ENCODE results near the gene RAPGEF4. TPM values are rescaled to one million over a fixed set of nuclear protein-coding genes. Genes with fewer than 3 reads are reported as not detected.

RAPGEF4 gene
- polyA plus RNA-seq, 3 donors from 2014 or later = not detected

DNA sequence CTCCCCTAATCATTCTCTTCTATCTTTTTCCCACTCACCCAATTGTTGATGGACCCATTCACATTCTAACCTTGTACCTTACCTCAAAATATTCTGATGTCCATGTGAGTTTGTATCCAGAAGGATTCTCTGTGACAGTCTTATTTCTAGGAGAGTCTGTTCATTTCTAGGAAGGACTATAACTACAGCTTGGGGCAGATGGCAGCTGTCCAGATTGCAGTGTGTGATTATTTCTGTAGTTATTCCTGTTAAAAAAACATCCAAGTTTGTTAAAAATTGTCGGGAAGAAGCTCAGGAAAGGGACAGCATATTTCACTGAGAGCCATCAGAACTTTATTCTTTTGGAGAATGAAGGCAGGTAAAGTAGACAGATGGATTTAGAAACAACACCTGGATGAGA lies 142.6 kb downstream of the RAPGEF4 start:
- Mint-ChIP-seq H3K27ac (no peak overlapping the region), H3K27me3 (ENCODE audit: low read depth in 3 of 3) (peaks cover 0 to 12% (median 6%) of the 10 kb centered on the region in 3 donors), H3K4me3 (no peak overlapping the region), H3K36me3 (peaks cover 0 to 4% (median 0%) of the 10 kb centered on the region in 3 donors), H3K9me3 (peaks cover 0 to 9% (median 3%) of the 10 kb centered on the region in 6 donors), H3K4me1 (no peaks in the 10 kb centered on the region)
- DNase-seq = no peak

DNA sequence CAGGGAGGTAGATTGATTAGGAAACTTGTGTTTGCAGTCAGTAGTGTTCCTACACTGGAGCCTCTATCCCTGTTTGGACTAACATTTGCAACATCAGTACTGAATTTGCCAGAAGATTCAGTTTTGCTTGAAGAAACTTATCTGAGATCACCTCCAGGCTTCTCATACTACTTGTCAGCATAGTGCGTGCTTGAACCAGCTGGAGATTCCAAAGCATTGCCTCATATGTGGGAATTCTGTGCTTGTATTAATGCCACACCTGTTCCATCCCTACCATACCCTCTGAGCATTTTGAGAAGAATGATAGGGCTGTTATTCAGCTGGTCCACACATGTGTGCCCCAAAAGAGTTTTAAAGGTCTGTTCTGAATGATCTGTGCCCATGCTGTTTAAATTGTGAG lies 148.7 kb downstream of the RAPGEF4 start:
- Mint-ChIP-seq H3K27ac (no peak overlapping the region), H3K4me3 (no peak overlapping the region), H3K27me3 (ENCODE audit: low read depth in 3 of 3) (peaks cover 0 to 5% (median 2%) of the 10 kb centered on the region in 3 donors), H3K36me3 (no peaks in the 10 kb centered on the region), H3K9me3 (no peaks in the 10 kb centered on the region), H3K4me1 (no peaks in the 10 kb centered on the region)
- DNase-seq = no peak

DNA sequence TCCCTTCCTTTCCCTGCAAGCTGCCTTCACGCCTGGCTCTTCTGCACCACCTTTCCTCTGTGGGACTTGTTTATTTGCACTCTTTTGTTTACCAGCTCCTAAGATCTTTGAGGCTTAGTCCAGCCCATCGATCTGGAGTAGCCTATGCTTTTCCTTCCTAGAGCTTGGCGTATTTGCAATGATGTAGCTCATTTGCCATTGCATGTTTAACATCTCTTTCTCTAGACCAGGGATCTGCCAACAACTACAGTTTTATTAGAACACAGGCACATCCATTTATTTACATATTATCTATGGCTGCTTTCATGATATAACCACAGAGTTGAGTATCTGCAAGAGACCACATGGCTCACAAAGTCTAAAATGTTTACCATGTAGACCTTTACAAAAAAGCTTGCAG lies 150.4 kb downstream of the RAPGEF4 start:
- Mint-ChIP-seq H3K4me1 (no peaks in the 10 kb centered on the region), H3K27ac (no peak overlapping the region), H3K27me3 (ENCODE audit: low read depth in 3 of 3) (peaks cover 0 to 7% (median 2%) of the 10 kb centered on the region in 3 donors), H3K9me3 (no peaks in the 10 kb centered on the region), H3K4me3 (no peak overlapping the region), H3K36me3 (no peaks in the 10 kb centered on the region)
- no peak for DNase-seq

DNA sequence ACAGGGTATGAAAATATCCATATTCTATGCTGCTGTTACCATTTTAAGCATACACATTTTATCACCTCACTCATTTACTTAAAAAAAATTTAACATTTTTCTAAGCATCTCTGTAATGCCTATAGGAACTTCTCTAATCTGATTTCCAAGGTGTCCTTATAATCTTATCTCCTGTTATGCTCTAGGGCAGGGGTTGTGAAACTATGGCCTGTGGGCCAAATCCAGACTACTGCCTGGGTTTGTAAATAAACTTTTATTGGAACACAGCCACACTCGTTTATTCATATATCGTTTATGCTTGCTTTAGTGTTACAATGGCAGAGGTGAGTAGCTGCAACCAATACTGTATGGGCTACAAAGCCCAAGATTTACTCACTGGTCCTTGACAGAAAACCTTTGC lies 151.6 kb downstream of the RAPGEF4 start:
- no peaks in the 10 kb centered on the region for H3K4me1 Mint-ChIP-seq
- no peak overlapping the region for H3K4me3 Mint-ChIP-seq
- no peak overlapping the region for H3K27ac Mint-ChIP-seq
- H3K27me3 Mint-ChIP-seq (ENCODE audit: low read depth in 3 of 3) = peaks cover 0 to 9% (median 2%) of the 10 kb centered on the region in 3 donors
- no peak for DNase-seq
- no peaks in the 10 kb centered on the region for H3K9me3 Mint-ChIP-seq
- H3K36me3 Mint-ChIP-seq = no peaks in the 10 kb centered on the region

DNA sequence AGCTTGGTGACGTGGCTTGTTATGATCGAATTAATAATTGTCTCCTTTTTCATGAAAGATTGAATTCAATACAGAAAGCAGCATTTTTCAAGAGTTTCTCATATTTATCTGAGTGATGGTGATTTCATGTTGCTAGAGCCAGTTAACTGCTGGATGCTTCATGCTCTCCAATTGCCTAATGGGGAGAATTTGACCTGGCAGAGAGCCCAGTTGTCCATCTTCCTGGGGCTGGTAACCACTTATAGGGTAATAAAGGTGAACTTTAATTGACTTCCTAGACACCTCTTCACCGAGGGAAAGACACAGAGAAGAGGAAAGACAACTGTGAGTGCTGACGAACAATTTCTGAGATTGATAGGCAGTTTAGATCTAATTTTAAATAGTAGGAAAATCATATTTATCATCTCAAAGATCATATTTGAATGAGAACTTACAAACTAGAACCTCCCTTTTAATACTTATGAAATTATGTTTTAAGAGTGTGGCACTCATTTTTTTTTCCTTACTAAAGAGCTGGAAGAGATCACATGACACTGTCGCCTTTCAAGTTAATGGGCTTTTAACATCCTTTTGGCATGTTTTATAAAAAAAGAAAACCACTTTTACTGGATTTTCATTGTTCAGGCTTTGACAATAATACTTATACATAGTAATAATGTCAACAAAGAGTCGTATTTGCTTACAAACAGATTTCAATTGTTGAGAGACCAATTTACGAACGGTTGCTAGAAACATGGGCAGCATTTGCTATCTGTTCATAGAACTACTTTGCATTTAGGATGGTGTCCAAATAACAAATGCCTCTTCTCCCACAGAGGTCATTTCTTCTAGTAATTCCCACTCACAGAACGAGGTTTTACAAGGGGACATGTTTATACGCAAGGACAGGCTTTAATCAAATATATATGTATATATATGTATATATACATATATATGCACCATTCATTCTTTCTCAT lies 153.3 kb downstream of the RAPGEF4 start:
- H3K27ac Mint-ChIP-seq = no peak overlapping the region
- H3K4me3 Mint-ChIP-seq = no peak overlapping the region
- no peak for DNase-seq
- H3K9me3 Mint-ChIP-seq = no peaks in the 10 kb centered on the region
- no peaks in the 10 kb centered on the region for H3K36me3 Mint-ChIP-seq
- peaks cover 0 to 10% (median 2%) of the 10 kb centered on the region in 3 donors for H3K27me3 Mint-ChIP-seq (ENCODE audit: low read depth in 3 of 3)
- H3K4me1 Mint-ChIP-seq = no peaks in the 10 kb centered on the region

DNA sequence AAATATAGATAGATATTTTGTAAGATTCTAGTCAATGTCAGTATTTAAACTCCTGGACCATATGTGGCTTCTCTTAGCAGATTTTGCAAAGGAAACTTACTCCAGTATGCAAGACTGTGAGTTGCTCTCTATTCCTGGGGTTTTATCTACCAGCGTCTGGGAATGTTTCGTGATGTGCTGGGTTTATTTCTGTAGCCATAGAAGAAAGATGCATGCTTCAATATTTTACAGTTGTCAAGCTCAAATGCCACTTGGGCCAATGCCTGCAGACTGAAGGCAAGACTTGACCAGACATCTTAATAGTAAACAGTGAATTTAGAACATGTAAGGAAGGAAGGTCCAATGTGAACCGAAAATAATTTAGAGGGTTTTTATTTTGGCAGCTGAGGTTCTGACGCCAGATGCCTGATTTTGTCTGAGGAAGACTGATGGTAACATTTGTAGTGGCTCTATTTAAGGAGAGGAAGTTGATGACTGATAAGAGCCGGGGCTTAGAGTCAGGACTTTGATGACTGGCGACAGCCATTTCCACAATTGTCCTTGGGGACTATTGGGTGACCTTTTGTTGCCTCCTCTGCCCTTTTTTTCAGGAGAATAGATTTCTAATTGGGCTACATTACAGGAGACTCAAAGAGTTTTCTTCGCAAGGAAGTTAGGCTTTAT lies 154.3 kb downstream of the RAPGEF4 start:
- Mint-ChIP-seq H3K4me3 (no peak overlapping the region), H3K27me3 (ENCODE audit: low read depth in 3 of 3) (peaks cover 0 to 10% (median 2%) of the 10 kb centered on the region in 3 donors), H3K9me3 (no peaks in the 10 kb centered on the region), H3K27ac (no peak overlapping the region), H3K36me3 (no peaks in the 10 kb centered on the region), H3K4me1 (no peaks in the 10 kb centered on the region)
- no peak for DNase-seq

DNA sequence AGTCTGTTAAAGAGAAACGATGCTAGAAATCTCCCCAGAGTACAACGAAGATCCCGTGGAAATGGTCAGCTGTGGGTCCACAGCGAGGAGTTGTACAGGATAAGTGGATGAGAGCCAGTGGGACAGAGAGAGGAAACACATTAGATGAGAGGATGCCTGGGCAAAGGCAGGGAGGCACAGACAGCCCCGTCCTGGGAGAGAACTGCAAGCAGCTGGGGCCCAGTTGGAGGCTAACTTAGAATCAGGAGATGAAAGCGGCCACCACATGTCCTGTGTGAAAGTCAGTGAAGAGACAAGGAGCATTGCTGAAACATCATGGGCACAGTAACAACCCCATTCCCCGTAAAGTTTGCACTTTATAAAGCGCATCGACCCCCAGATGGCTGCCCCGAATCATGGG lies 157.5 kb downstream of the RAPGEF4 start:
- Mint-ChIP-seq H3K4me1 (no peaks in the 10 kb centered on the region), H3K9me3 (no peaks in the 10 kb centered on the region), H3K4me3 (no peak overlapping the region), H3K36me3 (no peaks in the 10 kb centered on the region), H3K27ac (no peak overlapping the region), H3K27me3 (ENCODE audit: low read depth in 3 of 3) (peaks cover 0 to 7% (median 0%) of the 10 kb centered on the region in 3 donors)
- no peak for DNase-seq

DNA sequence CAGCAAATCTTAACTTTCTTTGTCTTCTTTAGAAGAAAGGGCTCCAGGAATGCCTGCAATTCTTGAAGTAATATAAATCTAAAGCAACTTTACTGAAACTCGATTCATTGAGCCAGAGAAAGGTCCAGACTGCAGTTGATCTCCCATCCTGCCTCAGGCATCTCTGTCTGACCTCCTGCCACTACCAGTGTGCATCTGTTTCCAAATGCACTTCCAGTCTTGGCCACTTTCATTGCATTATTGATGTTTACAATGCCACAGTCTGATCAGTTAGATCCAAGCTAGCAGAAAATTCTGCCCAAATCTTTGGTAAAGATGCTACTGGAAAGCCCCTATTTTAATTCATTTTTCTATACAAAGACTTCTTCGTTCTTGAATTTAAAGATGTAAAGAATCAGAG lies 158.0 kb downstream of the RAPGEF4 start:
- H3K4me1 Mint-ChIP-seq = no peaks in the 10 kb centered on the region
- H3K36me3 Mint-ChIP-seq = no peaks in the 10 kb centered on the region
- H3K9me3 Mint-ChIP-seq = no peaks in the 10 kb centered on the region
- no peak overlapping the region for H3K27ac Mint-ChIP-seq
- no peak for DNase-seq
- H3K27me3 Mint-ChIP-seq (ENCODE audit: low read depth in 3 of 3) = peaks cover 0 to 7% (median 0%) of the 10 kb centered on the region in 3 donors
- no peak overlapping the region for H3K4me3 Mint-ChIP-seq

DNA sequence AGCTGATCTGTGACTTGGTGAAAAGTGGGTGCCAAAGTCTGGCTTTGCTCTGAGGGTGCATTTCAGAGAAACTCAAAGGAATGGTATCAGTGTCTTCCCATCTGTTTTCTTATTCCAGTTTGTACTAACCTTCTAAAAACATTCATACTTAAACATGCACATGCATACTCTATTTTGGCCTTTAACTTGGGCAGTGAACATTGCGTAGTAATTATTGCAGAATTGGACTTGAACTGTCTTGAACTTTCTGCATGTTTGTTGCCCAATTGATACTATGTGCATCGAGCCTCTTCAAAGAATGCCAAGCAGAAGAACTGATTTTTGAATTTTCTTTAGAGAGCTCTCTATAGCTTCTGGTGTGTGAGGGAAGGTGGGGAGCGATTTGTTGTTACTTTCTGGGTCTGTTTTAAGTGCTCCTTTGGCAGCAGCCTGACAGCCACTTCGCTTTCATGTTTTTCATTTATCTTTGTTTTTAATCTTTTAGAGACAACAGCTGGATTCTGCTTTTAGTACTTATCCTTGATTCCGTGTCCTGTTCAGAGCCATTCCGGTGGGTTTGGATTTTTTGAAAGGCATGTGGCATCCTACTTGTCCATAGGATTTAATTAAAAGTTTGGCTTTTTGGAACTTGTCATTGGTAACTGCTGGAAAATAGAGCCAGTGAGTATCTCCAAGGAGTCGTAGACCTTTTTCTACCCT lies 159.2 kb downstream of the RAPGEF4 start:
- H3K9me3 Mint-ChIP-seq = no peaks in the 10 kb centered on the region
- H3K4me3 Mint-ChIP-seq = no peak overlapping the region
- peaks cover 0 to 7% (median under 1%) of the 10 kb centered on the region in 3 donors for H3K27me3 Mint-ChIP-seq (ENCODE audit: low read depth in 3 of 3)
- no peak for DNase-seq
- no peaks in the 10 kb centered on the region for H3K36me3 Mint-ChIP-seq
- H3K27ac Mint-ChIP-seq = no peak overlapping the region
- H3K4me1 Mint-ChIP-seq = no peaks in the 10 kb centered on the region

DNA sequence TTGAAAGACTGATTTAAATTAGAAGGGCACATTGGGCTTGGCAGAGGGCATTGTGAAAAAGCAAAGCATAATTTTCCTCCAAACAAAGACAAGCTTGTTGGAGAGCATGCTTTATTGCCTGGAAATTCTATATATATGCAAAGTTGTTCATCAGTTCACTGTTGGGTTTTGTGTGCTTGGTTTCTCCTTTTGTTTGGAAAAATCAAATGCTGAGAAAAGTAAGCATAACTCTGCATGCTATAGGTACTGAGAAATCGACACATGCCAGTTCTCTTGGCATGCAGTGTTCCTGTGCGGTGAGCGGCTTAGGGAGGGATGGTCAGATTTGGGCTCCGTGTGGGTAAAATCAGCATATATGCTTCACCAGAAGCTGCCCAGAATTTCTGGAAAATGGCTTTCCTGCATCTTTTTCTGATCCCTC lies 161.0 kb downstream of the RAPGEF4 start:
- H3K4me3 Mint-ChIP-seq = no peak overlapping the region
- no peaks in the 10 kb centered on the region for H3K4me1 Mint-ChIP-seq
- H3K27ac Mint-ChIP-seq = no peak overlapping the region
- H3K9me3 Mint-ChIP-seq = no peaks in the 10 kb centered on the region
- H3K36me3 Mint-ChIP-seq = no peaks in the 10 kb centered on the region
- peaks cover 0 to 3% (median 2%) of the 10 kb centered on the region in 3 donors for H3K27me3 Mint-ChIP-seq (ENCODE audit: low read depth in 3 of 3)
- no peak for DNase-seq

DNA sequence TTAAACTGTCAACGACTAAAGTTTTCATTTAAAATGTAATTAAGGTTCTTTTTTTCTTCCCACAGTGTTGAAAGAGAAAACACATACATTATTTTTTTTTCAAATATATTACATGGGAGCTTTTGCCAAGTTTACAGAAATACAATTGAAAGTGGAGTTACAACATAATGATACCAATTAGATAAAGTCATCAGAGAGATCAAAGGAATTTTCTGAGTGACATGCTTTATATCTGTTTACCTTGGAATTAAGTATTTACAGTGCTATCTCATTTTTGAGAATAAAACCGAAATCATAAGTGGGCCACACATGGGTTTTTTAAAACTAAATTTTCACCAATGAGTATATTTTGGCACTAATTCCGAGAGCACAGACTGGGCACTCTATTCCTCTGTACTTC lies 165.2 kb downstream of the RAPGEF4 start:
- Mint-ChIP-seq H3K27me3 (ENCODE audit: low read depth in 3 of 3) (peaks cover 2 to 6% (median 2%) of the 10 kb centered on the region in 3 donors), H3K36me3 (no peaks in the 10 kb centered on the region), H3K4me3 (no peak overlapping the region), H3K4me1 (no peaks in the 10 kb centered on the region), H3K9me3 (no peaks in the 10 kb centered on the region), H3K27ac (no peak overlapping the region)
- DNase-seq = no peak

DNA sequence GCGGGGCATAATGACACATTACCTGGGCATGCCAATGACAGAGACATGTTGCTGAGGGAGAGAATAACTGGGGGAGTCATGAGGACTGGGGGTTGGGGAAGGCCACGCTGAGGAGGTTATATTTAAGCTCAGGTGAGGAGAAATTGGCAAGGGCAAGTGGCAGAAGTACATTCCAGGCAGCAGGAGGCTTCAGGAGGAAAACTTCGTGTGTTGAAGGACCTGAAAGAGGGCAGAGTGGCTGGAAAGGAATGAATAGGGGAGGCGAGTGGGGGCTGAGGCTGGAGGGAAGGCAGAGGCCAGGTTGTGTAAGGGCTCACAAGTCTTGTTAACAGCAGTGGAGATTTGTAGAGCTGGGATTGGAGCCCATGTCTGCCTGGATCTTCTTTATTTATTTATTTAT lies 166.3 kb downstream of the RAPGEF4 start:
- Mint-ChIP-seq H3K9me3 (no peaks in the 10 kb centered on the region), H3K27ac (no peak overlapping the region), H3K36me3 (no peaks in the 10 kb centered on the region), H3K4me3 (no peak overlapping the region), H3K4me1 (no peaks in the 10 kb centered on the region), H3K27me3 (ENCODE audit: low read depth in 3 of 3) (peaks cover 2 to 6% (median 2%) of the 10 kb centered on the region in 3 donors)
- no peak for DNase-seq

DNA sequence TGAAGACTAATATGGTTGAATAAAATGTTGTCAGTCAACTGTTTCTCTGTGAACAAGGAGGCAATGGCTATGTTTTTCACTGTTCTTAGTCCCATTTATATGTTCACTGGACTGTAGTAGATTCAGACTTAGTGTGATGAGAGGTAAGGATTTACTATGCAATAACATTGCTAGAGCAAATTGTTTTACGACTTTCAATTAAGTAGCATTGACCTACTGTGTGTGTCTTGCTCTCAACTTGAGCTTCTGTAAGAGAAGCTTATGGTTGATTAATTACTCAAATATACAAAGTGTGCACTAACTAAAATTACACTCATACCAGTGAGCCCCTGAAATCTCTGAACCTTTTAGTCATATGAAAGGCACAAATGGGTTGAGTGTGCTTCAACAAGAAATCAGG lies 168.6 kb downstream of the RAPGEF4 start:
- Mint-ChIP-seq H3K27me3 (ENCODE audit: low read depth in 3 of 3) (peaks cover 2 to 6% (median 2%) of the 10 kb centered on the region in 3 donors), H3K9me3 (no peaks in the 10 kb centered on the region), H3K36me3 (no peaks in the 10 kb centered on the region), H3K4me1 (no peaks in the 10 kb centered on the region), H3K4me3 (no peak overlapping the region), H3K27ac (no peak overlapping the region)
- no peak for DNase-seq

All from immature natural killer cell (primary cell).